NCI-H128 (cell line): ENCODE results near the gene ACTL8.

Source experiments
- DNase-seq: peaks from one replicate; lab custom pipeline; 2025; ENCODE audit not compliant: unreplicated experiment; lab: John Stamatoyannopoulos, UW

The ACTL8 gene

GRCh38 chr1:17765444-17766411, 10.6 kb downstream of the ACTL8 start:
- DNase-seq = no peak

- no peak for DNase-seq
Observed at GRCh38 chr1:17768651-17769241, 13.6 kb downstream of the ACTL8 start.

- no peak for DNase-seq
Observed at GRCh38 chr1:17770983-17771382, 15.8 kb downstream of the ACTL8 start.

GRCh38 chr1:17772615-17773212, 17.6 kb downstream of the ACTL8 start:
- DNase-seq = no peak

- no peak for DNase-seq
Observed at GRCh38 chr1:17773591-17774326, 18.6 kb downstream of the ACTL8 start.

- no peak for DNase-seq
Observed at GRCh38 chr1:17774452-17774851, 19.3 kb downstream of the ACTL8 start.

GRCh38 chr1:17775796-17776195, 20.7 kb downstream of the ACTL8 start:
- no peak for DNase-seq

GRCh38 chr1:17776426-17776825, 21.3 kb downstream of the ACTL8 start:
- DNase-seq = no peak

GRCh38 chr1:17777330-17777729, 22.2 kb downstream of the ACTL8 start:
- DNase-seq = no peak

GRCh38 chr1:17777818-17778217, 22.7 kb downstream of the ACTL8 start:
- DNase-seq = no peak

GRCh38 chr1:17780916-17781315, 25.8 kb downstream of the ACTL8 start:
- no peak for DNase-seq

GRCh38 chr1:17789926-17790325, 34.8 kb downstream of the ACTL8 start:
- DNase-seq = no peak

GRCh38 chr1:17790383-17791054, 35.4 kb downstream of the ACTL8 start:
- no peak for DNase-seq

- no peak for DNase-seq
Observed at GRCh38 chr1:17791055-17791390, 35.9 kb downstream of the ACTL8 start.

GRCh38 chr1:17791480-17791879, 36.3 kb downstream of the ACTL8 start:
- no peak for DNase-seq

- DNase-seq = no peak
Observed at GRCh38 chr1:17792421-17792820, 37.3 kb downstream of the ACTL8 start.

- DNase-seq = no peak
Observed at GRCh38 chr1:17795081-17795809, 40.1 kb downstream of the ACTL8 start.

GRCh38 chr1:17795836-17796645, 40.9 kb downstream of the ACTL8 start:
- DNase-seq = no peak

- no peak for DNase-seq
Observed at GRCh38 chr1:17797478-17797877, 42.3 kb downstream of the ACTL8 start.
